ENCODE data around the gene BORCS8. TPM values are rescaled to one million over a fixed set of nuclear protein-coding genes. Genes with fewer than 3 reads are reported as not detected.
"Not testable (repeated sequence)": the region's sequence is repeated elsewhere in the genome, so short reads cannot be mapped to it uniquely, and the experiment has no call there.

Gene BORCS8
- total and polyA plus RNA-seq, 7 experiments from 2014 or later, result 21.9 to 48.2 (median 28.1) TPM

DNA sequence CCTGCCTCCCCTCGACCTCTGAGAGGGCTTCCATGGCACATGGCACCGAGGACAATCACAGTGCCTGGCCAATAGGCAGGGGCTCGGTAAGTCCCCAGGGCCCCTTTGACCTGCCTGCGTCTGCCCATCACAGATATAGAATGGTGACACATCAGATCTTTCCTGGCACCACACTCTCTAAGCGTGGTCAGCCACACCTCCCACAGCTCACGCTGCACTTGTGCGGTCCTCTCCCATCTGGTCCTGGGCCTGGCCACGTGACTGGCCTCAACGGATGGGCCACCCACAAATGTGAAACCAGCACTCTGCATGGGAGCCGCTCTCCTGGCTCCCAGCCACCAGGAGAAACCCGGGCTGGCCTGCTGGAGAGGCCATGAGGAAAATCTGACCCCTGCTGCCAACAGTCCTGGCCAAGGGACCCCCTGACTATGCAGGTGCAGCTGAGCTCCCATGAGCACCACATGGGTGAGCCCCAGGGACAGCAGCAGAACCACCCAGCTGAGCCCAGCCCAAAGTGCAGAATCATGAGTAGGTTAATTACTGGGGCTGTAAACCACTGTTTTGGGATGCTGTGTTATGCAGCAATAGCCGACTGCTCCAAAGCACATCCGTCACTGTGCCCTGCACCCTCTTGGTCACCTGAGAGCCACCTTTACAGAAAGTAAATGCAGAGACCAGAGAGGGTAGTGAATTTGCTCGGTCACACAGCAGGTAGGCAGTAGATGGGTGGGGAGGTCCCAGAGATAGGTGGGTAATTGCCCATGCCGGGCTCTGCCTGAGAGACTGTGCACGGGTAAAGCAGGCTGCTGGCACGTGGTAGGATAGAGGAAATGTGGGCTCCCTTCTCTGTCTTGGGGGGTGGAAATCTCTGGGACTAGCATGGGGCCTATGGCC lies 12.2 kb downstream of the BORCS8 start:
- Histone ChIP-seq H3K36me3 (ENCODE audit: control insufficient read depth in 2 of 3, insufficient read depth in 3 of 3, low read length in 3 of 3) (peaks cover 0 to 67% (median 0%) of the 10 kb centered on the region in 3 experiments), H3K4me3 (ENCODE audit: low read length) (no peak overlapping the region), H3K4me1 (ENCODE audit: control insufficient read depth in 2 of 2, insufficient read depth in 2 of 2, low read length in 2 of 2) (no peaks in the 10 kb centered on the region), H3K27me3 (ENCODE audit: control insufficient read depth in 2 of 2, insufficient read depth in 2 of 2, low read length in 2 of 2) (no peaks in the 10 kb centered on the region), H3K27ac (ENCODE audit: low read depth, low read length) (no peak overlapping the region), H3K9me3 (ENCODE audit: control insufficient read depth in 2 of 3, low read length in 3 of 3) (no peaks in the 10 kb centered on the region)
- Mint-ChIP-seq H3K9me3 (no peaks in the 10 kb centered on the region), H3K4me1 (peaks cover 0 to 6% (median 0%) of the 10 kb centered on the region in 7 donors), H3K27ac (peak overlapping the region in 1 of 9 donors; percentile 19), H3K4me3 (no peak overlapping the region), H3K36me3 (peaks cover 0 to 32% (median 9%) of the 10 kb centered on the region in 5 donors), H3K27me3 (no peaks in the 10 kb centered on the region)
- ATAC-seq (no peak), DNase-seq (no peak)
- CTCF ChIA-PET, result no interaction called here
- POLR2A ChIA-PET, result no interaction called here
- intact Hi-C loops (cut with micrococcal nuclease), result no loop called here

DNA sequence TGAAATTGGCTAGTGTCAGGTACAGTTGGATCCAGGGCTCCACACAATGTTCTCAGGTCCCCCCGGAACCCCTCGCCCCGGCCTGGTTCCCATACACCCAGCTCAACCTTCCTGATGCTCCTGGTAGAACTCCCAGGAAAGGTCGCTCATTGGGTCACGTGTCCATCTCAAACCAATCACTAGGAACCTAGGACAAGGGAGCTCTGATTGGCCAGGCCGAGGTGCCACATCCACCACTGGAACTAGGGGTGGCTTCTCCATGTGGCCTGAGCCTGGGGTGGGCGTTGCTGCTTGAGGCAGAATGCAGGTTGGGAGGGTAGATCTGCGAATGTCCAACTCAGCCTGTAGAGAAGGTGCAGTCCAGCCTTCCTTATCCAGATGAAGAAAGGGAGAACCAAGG lies 15.0 kb downstream of the BORCS8 start:
- no peaks in the 10 kb centered on the region for H3K9me3 Mint-ChIP-seq
- peaks cover 0 to 5% (median 0%) of the 10 kb centered on the region in 7 donors for H3K4me1 Mint-ChIP-seq
- no peak overlapping the region for H3K27ac Mint-ChIP-seq
- Histone ChIP-seq H3K36me3 (ENCODE audit: control insufficient read depth in 2 of 3, insufficient read depth in 3 of 3, low read length in 3 of 3) (peaks cover 0 to 55% (median 0%) of the 10 kb centered on the region in 3 experiments), H3K4me3 (ENCODE audit: low read length) (no peak overlapping the region), H3K27ac (ENCODE audit: low read depth, low read length) (no peak overlapping the region), H3K27me3 (ENCODE audit: control insufficient read depth in 2 of 2, insufficient read depth in 2 of 2, low read length in 2 of 2) (no peaks in the 10 kb centered on the region), H3K4me1 (ENCODE audit: control insufficient read depth in 2 of 2, insufficient read depth in 2 of 2, low read length in 2 of 2) (no peaks in the 10 kb centered on the region), H3K9me3 (ENCODE audit: control insufficient read depth in 2 of 3, low read length in 3 of 3) (no peaks in the 10 kb centered on the region)
- ChIA-PET POLR2A (no interaction called here), CTCF (no interaction called here)
- intact Hi-C loops (cut with micrococcal nuclease), result no loop called here
- H3K36me3 Mint-ChIP-seq, result peaks cover 0 to 23% (median 5%) of the 10 kb centered on the region in 5 donors
- H3K27me3 Mint-ChIP-seq, result no peaks in the 10 kb centered on the region
- ATAC-seq (no peak), DNase-seq (no peak)
- no peak overlapping the region for H3K4me3 Mint-ChIP-seq

DNA sequence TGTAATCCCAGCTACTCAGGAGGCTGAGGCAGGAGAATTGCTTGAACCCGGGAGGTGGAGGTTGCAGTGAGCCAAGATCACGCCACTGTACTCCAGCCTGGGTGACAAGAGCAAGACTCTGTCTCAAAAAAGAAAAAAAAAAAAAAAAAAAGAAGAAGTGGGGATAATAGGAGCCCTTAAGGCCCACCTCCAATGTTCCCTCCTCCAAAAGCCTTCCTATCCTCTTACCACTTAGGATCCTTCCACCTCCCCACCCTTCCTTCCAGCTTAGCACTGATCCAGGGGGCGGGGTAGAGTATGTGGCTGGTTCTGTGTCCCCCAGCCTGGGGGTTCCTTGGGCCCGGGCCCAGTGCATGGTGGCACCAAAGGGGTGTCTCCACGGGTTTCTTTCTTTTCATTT lies 18.7 kb downstream of the BORCS8 start:
- H3K27me3 ChIP-seq (ENCODE audit: control insufficient read depth in 2 of 2, insufficient read depth in 2 of 2, low read length in 2 of 2); H3K4me3 Mint-ChIP-seq; POLR2A ChIA-PET; H3K4me1 ChIP-seq (ENCODE audit: control insufficient read depth in 2 of 2, insufficient read depth in 2 of 2, low read length in 2 of 2); H3K27ac ChIP-seq (ENCODE audit: low read depth, low read length); H3K9me3 ChIP-seq (ENCODE audit: control insufficient read depth in 2 of 3, low read length in 3 of 3); H3K27me3 Mint-ChIP-seq; H3K9me3 Mint-ChIP-seq; H3K4me3 ChIP-seq (ENCODE audit: low read length); DNase-seq; H3K27ac Mint-ChIP-seq; ATAC-seq: not testable (repeated sequence)
- Mint-ChIP-seq H3K36me3 (peaks cover 0 to 11% (median 0%) of the 10 kb centered on the region in 5 donors), H3K4me1 (peaks cover 14 to 20% (median 17%) of the 10 kb centered on the region in 7 donors)
- H3K36me3 ChIP-seq (ENCODE audit: control insufficient read depth in 2 of 3, insufficient read depth in 3 of 3, low read length in 3 of 3), result peaks cover 0 to 22% (median 0%) of the 10 kb centered on the region in 3 experiments
- intact Hi-C loops (cut with micrococcal nuclease), result loop anchor here in 1 of 2 donors (1.0 to 5.0 kb wide), 2 partner anchors 36 to 120 kb away; partner anchors contain the start of gene TMEM161A
- CTCF ChIA-PET, result interaction anchor here (1.1 to 1.5 kb wide), 2 partner anchors 125 to 264 kb away, joined by 4 read pairs; no protein-coding TSS in a partner anchor

GRCh38 chr19:19171821-19172532 lies 20.0 kb downstream of the BORCS8 start:
- H3K4me3 Mint-ChIP-seq, result peak overlapping the region in 1 of 10 donors; percentile 61
- peaks cover 14 to 20% (median 17%) of the 10 kb centered on the region in 7 donors for H3K4me1 Mint-ChIP-seq
- Histone ChIP-seq H3K27ac (ENCODE audit: low read depth, low read length) (no peak overlapping the region), H3K36me3 (ENCODE audit: control insufficient read depth in 2 of 3, insufficient read depth in 3 of 3, low read length in 3 of 3) (peaks cover 0 to 12% (median 0%) of the 10 kb centered on the region in 3 experiments), H3K4me3 (ENCODE audit: low read length) (no peak overlapping the region), H3K4me1 (ENCODE audit: control insufficient read depth in 2 of 2, insufficient read depth in 2 of 2, low read length in 2 of 2) (peaks cover 0 to 10% of the 10 kb centered on the region in 2 donors), H3K9me3 (ENCODE audit: control insufficient read depth in 2 of 3, low read length in 3 of 3) (no peaks in the 10 kb centered on the region), H3K27me3 (ENCODE audit: control insufficient read depth in 2 of 2, insufficient read depth in 2 of 2, low read length in 2 of 2) (no peaks in the 10 kb centered on the region)
- ATAC-seq, result no peak
- H3K36me3 Mint-ChIP-seq, result peaks cover 0 to 4% (median 0%) of the 10 kb centered on the region in 5 donors
- no peaks in the 10 kb centered on the region for H3K9me3 Mint-ChIP-seq
- peaks cover 0 to 5% (median 0%) of the 10 kb centered on the region in 5 donors for H3K27me3 Mint-ChIP-seq
- no peak for DNase-seq
- ChIA-PET POLR2A (interaction anchor here (0.5 kb wide), 1 partner anchor 1661 kb away, joined by 3 read pairs; no protein-coding TSS in a partner anchor), CTCF (no interaction called here)
- intact Hi-C loops (cut with micrococcal nuclease), result loop anchor here in 1 of 2 donors (5.0 kb wide), 1 partner anchor 35 kb away; the partner anchor contains the start of gene TMEM161A
- no peak overlapping the region for H3K27ac Mint-ChIP-seq

- H3K9me3 ChIP-seq (ENCODE audit: control insufficient read depth in 2 of 3, low read length in 3 of 3), result no peaks in the 10 kb centered on the region
- Mint-ChIP-seq H3K4me1 (peaks cover 14 to 20% (median 17%) of the 10 kb centered on the region in 7 donors), H3K36me3 (no peaks in the 10 kb centered on the region), H3K27me3 (peaks cover 0 to 5% (median 0%) of the 10 kb centered on the region in 5 donors), H3K4me3 (peak overlapping the region in 6 of 10 donors; percentile 35 to 84 (median 76)), H3K9me3 (no peaks in the 10 kb centered on the region), H3K27ac (peak overlapping the region in 5 of 9 donors; percentile 37 to 69 (median 58))
- ATAC-seq (no peak), DNase-seq (no peak)
- ChIA-PET CTCF (no interaction called here), POLR2A (no interaction called here)
- peaks cover 0 to 10% of the 10 kb centered on the region in 2 donors for H3K4me1 ChIP-seq (ENCODE audit: control insufficient read depth in 2 of 2, insufficient read depth in 2 of 2, low read length in 2 of 2)
- no peak overlapping the region for H3K4me3 ChIP-seq (ENCODE audit: low read length)
- H3K27me3 ChIP-seq (ENCODE audit: control insufficient read depth in 2 of 2, insufficient read depth in 2 of 2, low read length in 2 of 2), result no peaks in the 10 kb centered on the region
- intact Hi-C loops (cut with micrococcal nuclease), result loop anchor here in 1 of 2 donors (5.0 kb wide), 1 partner anchor 34 kb away; the partner anchor contains the start of gene TMEM161A
- H3K36me3 ChIP-seq (ENCODE audit: control insufficient read depth in 2 of 3, insufficient read depth in 3 of 3, low read length in 3 of 3), result peaks cover 0 to 3% (median 0%) of the 10 kb centered on the region in 3 experiments
- H3K27ac ChIP-seq (ENCODE audit: low read depth, low read length), result no peak overlapping the region
Observed at GRCh38 chr19:19170873-19171672, 20.9 kb downstream of the BORCS8 start.
